Amniotic epithelial cell (primary cell): Measurements from ENCODE around the gene AOPEP.

Source experiments
- DNase-seq: peaks from one replicate; pipeline ENCODE4 v3.0.0-alpha.2; 2010; ENCODE audit warnings: low read depth

The AOPEP gene

DNA sequence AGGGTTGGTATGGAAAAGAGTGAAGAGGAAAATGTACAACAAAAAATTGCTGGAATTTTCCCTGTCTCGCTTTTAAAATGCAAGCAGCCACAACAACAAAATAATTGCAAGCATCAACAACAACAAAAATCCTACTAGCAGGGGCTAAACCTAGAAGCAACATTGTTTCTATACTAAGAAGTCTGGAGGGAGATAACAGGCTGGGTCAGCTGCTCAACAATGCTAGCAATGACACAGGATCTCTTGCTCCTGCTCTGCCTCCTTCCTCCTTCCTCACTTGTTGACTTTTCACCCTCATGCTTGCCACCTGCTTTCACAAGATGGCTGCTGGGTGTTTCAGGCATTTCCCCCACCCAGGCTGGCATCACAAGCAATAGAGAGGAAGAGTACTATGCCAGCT lies 7.6 kb upstream of the AOPEP start:
- DNase-seq, result no peak

DNA sequence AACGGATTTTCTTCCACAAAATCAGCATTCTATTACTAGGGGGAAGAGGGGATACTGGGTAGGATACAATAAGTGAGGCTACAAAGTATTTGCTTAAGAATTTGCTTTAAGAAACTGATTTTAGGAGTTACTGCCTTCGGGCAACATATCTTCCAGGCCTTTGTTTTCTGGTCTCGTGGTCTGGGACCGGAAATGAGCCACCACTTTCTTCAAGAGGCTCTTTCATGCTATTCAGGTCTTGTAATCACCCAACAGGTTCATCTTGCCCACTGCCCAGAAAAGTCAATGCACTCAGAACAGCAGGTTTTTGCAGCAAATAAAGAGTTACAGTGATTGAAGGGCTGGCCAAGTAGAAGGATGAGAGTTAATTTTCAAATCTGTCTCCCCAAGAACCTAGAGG lies 6.6 kb upstream of the AOPEP start:
- DNase-seq, result no peak

DNA sequence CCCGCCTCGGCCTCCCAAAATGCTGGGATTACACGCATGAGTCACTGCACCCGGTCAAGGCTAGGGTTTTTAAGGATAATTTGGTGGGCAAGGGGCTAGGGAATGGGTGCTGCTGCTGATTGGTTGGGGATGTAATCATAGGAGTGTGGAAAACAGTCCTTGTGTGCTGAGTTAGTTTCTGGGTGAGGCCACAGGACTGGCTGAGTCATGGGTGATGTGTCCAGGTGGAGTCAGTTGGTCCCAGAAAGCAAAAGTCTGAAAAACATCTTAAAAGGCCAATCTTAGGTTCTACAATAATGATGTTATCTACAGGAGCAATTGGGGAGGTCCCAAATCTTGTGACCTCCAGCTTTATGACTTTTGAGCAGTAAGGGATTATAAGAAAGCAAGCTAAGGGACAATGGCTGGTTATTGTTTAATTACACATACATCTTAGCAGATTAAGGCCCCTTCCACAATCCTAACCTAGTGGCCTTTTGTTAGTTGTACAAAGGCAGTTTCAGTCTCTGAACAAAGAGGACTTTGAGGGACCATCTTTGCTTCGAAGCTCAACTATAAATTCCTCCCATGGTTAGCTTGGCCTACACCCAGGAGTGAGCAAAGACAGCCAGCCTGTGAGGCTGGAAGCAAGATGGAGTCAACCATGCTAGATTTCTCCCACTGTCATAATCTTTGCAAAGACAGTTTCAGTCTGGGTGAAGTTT lies 5.5 kb upstream of the AOPEP start:
- no peak for DNase-seq

DNA sequence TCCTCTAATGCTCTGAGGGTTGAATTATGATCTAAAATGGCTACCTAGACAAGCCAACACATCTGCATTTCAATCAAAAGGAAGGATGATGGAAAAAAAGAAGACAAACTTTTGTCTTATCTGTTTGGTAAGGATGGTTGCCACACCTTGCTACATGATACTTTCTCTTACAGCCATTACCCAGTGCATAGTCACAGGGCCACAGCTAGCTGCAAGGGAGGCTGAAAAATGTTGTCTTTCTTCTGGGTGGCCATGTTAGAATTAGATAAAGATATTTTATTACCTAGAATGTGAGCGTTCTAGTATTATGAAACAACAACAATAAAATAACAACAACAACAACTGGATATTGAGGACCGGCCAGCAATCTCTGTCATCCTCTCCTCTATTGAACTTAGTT lies 4.7 kb upstream of the AOPEP start:
- DNase-seq, result no peak

DNA sequence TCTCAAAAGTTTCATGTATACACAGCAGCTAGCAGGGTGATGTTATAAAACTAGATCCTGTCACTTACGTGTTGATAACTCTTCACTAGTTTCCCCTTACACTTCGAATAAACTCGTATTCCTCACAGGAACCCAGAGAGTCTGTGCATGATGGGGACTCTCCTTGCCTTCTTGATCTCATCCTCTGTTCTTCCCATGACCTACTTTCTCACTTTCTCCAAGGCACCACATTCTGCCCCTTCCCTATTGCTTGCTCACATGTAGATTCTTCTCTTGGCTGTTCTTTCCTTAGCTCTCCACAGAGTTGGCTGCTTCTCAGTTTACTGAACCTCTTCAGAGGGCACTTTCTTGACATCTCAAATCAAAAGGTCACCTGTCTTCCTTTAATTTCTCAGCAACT lies 1.2 kb upstream of the AOPEP start:
- no peak for DNase-seq

DNA sequence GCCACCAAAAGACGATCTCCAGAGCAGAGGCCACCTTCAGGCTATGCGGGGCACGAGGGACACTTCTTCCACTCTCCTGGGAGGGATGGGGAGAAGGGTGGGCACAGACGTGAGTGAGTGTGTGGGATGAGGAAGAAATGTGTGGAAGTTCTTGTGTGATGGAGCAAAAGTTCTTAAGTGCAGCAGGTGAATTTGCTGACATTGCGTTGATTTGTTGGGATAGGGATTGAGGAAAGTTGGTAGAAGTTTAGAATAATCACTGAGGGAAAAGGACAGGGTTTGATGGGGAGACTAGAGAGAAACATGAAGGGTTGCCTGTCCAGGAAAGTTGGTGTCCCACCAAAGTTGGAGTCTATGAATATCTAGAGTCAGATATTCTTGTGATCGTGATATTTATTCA lies 2.2 kb downstream of the AOPEP start:
- no peak for DNase-seq

DNA sequence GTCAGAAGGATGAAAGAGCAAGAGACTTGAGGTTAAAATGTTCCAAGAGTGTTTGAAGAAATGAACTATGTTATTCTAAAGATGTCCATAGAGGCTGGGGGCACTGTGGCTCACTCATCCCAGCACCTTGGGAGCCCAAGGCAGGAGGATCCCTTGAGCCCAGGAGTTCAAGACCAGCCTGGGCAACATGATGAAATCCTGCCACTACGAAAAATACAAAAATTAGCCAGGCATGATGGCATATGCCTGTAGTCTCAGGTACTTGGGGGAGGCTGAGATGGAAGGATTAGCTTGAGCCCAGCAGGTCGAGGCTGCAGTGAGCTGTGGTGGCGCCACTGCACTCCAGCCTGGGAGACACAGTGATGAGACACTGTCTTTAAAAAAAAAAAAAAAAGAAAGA lies 2.7 kb downstream of the AOPEP start:
- DNase-seq, result no peak

DNA sequence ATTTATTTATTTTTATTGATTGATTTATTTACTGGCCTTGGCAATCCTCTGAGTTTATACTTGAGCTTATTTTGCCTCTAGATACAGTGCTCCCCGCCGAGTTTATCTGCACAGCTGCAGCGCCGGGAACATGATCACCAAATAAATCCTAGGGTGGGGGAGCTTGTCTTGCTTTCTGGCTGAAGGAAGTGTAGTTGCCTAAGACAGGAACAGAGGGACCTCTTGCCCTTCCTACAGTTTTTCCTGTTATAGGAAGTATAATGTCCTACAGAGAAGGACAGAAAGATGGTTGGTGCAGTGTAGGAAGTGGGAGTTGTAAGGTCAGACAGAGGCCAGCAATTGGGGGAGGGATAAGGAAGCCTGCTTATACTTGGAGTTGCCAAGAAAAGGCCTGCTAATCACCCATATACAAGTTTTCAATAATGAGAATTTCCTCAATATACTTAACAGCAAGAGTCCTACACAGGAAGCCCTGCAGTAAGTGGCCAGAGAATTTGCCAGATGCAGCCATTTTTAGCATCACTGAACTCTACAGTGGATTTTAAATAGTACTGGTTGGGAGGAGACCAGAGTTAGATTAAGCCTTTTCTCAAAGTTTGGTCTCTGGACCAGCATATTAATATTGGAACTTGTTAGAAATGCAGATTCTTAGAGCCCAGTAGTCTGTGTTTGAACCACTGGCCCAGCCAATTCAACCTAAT lies 7.7 kb downstream of the AOPEP start:
- DNase-seq, result no peak

DNA sequence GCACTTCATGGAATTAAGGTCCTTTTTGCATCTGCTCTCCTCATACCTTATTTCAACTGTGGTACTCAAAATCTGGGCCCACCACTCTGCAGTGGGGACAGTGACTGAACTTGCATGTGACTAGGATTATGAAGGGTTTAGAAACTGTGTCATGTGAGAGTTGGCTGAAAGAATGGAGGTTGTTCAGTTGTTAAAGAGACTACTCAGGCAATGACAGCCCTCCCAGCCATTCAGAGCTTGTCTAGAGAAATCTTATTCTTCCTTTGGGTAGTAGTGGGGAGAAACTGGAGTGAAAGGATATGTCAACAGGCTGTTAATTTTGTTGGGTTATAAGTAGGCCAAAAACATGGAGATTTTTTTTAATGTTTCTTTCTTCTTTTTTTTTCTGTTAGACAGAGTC lies 10.3 kb downstream of the AOPEP start:
- no peak for DNase-seq

DNA sequence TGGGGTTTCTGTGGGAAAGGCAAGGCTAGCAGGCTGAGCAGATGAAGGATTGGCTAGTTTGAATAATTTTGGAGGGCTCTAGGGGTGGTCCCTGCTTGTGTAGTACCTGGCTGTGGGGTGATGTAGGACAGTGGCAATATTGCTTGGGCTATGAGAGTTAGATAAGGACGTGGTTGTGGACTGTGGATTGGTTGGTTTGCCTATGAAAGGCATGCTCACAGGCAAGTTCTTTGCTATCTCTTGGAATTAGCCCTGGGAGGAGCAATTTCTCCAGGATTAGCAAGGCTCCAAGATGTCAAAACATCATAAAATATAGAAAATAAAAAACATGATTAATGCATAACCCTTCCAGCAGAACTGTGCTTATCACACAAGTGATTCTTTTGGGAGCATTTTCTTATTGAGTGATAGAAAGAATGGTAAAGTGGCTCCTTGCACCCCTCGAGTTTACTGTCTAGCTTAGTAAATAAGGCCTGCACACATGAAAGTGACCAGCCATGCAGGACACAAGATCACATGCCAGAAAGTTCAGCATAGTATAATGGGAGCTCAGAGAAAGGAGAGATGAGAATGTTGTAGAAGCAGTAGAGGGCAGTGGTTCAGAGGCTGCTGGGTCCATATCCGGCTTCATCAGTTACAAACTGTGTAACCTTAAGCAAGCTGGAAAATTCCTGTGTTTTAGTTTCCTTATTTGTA lies 13.8 kb downstream of the AOPEP start:
- DNase-seq, result peak; percentile 21

DNA sequence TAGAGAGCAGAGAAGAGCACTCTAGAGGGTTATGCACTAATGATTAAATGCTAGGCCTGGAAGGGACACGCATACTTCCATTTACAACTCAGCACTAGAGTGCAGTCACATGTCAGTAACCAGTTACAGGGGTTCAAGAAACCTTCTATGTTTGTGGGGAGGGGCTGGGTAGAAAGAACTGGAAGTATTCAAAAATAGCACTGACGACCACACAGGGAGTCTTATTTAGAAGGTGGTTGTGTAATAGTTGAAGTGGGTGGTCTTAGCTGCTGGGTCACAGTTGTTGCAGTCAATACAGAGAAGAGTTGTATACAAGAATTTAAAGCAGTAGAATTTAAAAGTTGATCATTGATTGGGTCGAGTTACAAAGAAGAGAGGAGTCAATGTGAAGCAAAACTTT lies 15.4 kb downstream of the AOPEP start:
- no peak for DNase-seq

DNA sequence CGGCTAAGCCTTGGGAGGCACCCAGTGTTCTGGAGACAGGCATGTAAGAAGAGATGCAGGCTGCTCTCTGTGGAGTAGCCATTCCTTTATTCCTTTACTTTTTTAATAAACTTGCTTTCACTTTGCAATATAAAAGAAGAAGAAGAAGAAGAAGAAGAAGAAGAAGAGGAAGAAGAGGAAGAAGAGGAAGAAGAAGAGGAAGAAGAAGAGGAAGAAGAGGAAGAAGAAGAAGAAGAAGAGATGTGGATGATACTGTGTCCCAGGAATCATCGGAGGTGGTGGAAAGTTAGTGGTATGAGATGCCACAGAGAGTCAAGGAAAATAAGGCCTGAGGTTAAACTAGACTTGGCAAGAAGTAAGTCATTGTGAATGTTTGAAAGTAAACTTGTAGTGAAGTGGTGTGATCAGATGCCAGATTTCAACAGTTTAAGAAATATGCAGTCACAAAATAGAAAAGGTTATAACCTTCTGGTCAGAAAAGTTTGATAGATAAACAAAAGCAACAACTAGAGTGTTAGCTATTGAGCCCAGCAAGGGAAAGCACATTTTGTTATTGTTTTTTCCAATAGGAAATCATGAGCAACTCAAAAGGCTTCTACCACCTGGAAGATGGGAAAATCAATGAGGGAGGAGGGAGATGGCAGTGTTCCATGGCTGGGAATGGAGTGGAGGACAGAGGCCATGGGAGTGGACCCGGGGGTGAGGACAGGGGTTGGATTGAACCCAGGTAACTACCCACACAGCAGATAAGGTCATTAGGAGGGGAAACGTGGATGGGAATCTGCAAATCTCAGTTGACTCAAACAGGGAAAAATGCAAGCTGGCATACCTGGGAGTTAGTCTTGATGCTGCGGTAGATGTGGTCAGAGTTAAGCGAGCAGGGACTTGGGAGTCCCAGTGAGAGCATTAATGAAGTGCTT lies 16.8 kb downstream of the AOPEP start:
- peak; percentile 84 for DNase-seq

DNA sequence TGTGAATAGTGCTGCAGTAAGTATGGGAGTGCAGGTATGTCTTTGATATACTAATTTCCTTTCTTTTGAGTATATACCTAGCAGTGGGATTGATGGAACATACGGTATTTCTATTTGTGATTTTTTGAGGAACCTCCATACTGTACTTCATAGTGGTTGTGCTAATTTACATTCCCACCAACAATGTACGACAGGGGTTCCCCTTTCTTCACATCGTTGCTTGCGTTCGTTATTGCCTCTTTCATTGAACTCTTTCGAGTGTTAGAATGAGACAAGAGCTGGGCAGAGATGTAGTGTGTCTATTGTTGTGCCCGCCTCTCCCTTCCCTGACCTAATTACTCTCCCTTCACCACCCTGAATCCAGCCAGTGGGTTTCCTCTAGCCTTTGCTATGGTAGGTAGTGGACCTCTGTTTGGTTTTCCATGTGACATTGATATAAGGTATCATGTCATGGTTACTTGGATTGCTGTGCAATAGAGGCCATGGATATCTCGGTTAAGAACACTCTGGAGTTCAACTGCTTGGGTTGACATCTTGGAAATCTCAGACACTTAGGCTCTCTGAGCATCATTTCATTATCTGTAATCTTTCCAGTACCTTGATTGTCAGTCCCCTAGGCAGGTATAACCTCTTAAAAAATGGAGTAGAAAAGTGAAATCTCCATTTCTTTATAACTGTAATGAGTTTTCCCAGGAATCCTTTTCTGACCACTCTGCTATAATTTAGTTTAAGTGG lies 19.5 kb downstream of the AOPEP start:
- no peak for DNase-seq

DNA sequence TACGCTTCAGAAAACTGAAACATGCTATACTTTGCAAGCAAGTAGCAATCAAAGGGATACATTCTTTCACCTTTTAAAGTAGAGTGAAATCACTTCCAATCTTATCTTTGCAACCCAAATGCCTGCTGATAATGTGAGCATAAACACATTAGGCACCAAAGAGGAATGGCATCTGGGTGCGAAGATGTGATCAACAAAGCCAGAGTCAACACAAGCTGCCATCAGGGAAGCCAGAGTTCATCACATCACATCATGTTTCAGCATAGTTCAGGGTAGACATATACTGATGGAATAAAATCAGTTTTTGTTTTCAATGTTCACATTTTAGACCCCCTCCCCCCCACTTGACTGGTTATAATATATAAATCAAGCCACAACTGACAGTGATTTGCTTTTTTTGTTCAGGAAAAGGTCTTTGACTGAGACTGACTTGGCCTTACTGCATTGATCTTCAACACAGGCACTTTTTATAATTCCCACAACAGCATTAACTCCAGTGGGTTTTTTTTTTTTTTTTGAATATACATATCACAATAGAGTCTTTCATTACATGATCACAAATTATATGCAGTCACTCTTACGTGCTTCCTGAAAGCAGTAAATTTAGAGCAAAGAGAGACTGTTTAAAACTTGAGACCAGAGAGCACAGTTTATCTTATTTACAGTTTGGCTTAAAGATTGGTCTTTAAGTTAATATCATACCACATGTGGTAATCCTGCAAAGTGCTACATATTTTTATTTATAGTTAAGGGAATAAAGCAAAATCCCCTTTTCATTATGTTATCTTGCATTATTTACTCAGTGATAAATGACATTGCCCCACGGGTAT lies 20.3 kb downstream of the AOPEP start:
- no peak for DNase-seq

DNA sequence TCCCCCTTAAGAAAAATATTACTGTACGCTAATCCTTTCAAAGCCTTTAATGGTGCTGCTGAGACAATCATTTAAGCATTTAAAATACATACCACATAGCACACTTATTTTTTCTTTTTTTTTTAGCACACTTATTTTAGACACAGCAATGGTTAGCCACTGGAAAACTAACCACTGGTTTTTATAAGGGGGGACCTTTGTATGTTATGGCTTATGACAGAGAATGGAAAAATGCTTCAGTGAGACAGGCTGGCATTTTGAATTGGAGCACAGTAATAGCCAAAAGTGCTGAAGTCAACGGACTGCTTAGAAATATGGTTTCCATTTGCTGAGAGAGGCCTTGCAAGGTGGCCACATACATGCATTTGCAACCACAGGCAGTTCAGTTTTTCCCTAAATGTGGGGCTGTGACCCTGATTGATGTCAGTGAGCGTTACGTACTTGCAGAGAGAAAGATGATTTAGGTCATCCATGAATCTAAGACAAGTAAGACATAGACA lies 28.5 kb downstream of the AOPEP start:
- no peak for DNase-seq

DNA sequence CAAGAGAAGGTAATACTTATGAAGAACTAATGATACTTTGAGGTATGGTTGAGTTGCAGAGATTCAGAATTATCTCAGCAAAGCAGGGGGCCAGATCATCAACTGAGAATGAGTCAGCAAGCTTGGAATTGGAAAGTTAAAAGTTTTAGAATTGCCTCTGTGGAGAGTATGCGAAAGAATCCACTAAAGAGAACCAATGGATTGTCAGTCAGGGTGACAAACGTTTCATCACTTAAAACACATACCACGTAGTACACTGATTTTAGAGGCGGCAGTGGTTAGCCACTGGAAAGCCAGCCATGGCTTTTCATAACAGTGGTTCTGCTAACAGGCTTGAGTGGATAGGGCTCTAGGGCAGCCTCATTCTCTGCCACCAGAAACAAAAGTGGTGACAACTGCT lies 30.7 kb downstream of the AOPEP start:
- peak; percentile 79 for DNase-seq

DNA sequence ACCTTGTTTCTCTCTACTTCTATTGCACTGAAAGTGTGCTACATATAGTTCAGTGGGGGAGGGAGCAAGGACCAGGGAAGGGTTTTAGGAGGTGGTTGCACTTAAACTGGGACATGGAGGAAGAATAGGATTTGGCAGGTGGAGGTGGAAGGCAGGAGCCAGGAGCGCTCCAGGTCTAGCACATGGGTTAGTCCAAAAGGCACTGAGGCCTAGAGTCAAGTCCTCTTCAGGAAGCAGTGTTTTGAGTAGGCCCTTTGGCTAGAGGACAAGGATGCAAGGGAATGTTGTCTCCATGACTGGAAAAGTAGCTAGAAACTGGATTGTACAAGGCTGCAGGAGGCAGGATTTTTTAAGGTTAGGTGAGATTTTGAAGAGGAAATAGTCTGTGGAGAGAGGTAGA lies 31.5 kb downstream of the AOPEP start:
- no peak for DNase-seq

DNA sequence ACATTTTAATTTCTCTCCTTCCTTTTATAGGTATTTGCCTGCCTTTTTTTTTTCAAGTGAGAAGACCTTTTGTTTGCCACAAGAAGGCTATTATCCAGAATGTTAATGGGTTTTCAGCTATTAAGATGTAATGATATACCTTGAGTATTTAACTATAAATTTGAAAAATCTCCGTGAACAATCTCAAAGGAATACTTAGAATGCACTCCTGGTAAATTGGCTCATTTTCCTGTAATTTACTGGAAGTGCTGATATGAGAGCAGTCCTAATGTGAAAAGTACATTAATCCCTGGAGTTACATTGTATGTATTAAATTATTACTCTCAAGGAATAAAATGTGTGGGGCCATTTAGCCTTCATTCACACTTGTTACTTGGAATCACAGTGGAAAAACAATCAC lies 32.4 kb downstream of the AOPEP start:
- no peak for DNase-seq

DNA sequence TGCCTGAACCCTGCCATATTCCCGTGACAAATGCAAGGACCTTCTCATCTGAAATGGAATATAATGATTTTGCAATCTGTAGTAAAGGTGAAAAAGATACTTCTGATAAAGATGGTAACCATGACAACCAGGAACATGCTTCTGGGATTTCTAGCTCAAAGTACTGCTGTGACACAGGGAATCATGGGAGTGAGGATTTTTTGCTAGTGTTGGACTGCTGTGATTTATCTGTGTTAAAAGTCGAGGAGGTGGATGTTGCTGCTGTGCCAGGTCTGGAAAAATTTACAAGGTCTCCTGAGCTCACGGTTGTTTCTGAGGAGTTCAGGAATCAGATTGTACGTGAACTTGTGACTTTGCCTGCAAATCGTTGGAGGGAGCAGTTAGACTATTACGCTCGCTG lies 33.5 kb downstream of the AOPEP start:
- no peak for DNase-seq

DNA sequence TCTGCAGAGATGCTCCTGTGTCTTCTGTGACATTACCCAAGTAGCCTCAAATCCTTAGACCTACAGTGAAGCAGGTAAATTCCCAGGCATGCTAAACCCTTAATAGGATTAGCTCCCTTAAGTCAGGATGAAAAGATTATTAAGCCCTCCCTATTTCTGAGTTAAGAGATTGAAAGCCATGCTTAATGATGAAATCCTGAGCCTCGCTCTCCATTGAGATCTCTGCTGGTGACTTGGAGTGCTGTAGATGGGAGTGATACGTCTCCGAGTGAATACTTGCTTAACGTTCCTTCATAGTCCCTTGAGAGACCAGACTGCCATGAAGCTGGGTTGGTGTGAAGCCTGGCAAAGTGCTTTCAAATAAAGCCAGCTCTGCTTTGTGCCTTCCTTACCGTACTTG lies 34.2 kb downstream of the AOPEP start:
- no peak for DNase-seq

DNA sequence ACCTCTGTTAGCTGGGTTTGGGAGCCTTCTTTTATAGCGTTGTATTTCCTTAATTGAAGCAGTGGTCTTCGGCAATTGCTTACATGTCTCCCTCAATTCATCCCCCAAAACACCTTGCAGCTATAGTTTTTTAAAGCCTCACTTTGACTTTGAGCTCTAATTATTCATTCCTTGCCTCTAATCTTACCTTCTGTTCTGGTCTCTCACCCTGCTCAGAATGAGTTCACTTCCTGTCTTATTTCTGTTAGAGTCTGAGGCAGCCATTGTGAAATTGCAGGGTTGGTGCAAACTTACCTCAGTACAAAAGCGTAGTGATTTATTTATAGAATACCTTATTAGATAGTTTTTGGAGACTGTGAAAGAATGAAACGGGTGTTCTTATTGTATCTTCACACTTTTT lies 35.0 kb downstream of the AOPEP start:
- DNase-seq, result peak; percentile 58
